Measurements from ENCODE around the gene TEX36. TPM values are rescaled to one million over a fixed set of nuclear protein-coding genes. Genes with fewer than 3 reads are reported as not detected.

Gene TEX36
- total RNA-seq = not detected

- Histone ChIP-seq H3K9me3 (no peaks in the 10 kb centered on the region), H3K4me3 (replicated peaks in 1 of 3) (no peak within 1 kb of the TSS), H3K4me1 (no peaks in the 10 kb centered on the region), H3K27ac (no peak within 1 kb of the TSS), H3K27me3 (no peaks in the 10 kb centered on the region), H3K36me3 (no peaks in the 10 kb centered on the region)
- TF ChIP-seq CTCF (IDR thresholded peaks at IDR 0.05) = no peak
- WGBS, 2 donors = 76 to 78% methylated on average over 3 of the region's 3 CpGs
- no peak for DNase-seq
- intact Hi-C loops (cut with DNase I) = no loop called here
Measured at GRCh38 chr10:125683063-125683462, at the start of gene TEX36. TSS of gene TEX36 (minus strand) at chr10:125683163. CDS start at chr10:125682989, 174 bp downstream.

- H3K4me3 ChIP-seq (replicated peaks in 1 of 3) = no peak overlapping the region
- H3K36me3 ChIP-seq = peaks cover 68 to 86% of the 10 kb centered on the region in 2 donors
- 64% methylated on average over 3 of the region's 3 CpGs for whole genome bisulfite sequencing, 2 donors
- no peaks in the 10 kb centered on the region for H3K9me3 ChIP-seq
- no peak for DNase-seq
- intact Hi-C loops (cut with DNase I) = no loop called here
- TF ChIP-seq POLR2A (IDR thresholded peaks at IDR 0.05) (no peak), CTCF (IDR thresholded peaks at IDR 0.05) (no peak)
- H3K27ac ChIP-seq = no peak overlapping the region
- no peaks in the 10 kb centered on the region for H3K4me1 ChIP-seq
- no peaks in the 10 kb centered on the region for H3K27me3 ChIP-seq
Measured at GRCh38 chr10:125727436-125727835, 44.5 kb upstream of the TEX36 start.

GRCh38 chr10:125726914-125727313 lies 44.0 kb upstream of the TEX36 start:
- H3K4me1 ChIP-seq = no peaks in the 10 kb centered on the region
- H3K27ac ChIP-seq = no peak overlapping the region
- H3K36me3 ChIP-seq = peaks cover 68 to 87% of the 10 kb centered on the region in 2 donors
- TF ChIP-seq POLR2A (IDR thresholded peaks at IDR 0.05) (no peak), CTCF (IDR thresholded peaks at IDR 0.05) (no peak)
- no peak overlapping the region for H3K4me3 ChIP-seq (replicated peaks in 1 of 3)
- DNase-seq = no peak
- WGBS, 2 donors = 96% methylated on average over 7 of the region's 7 CpGs
- H3K27me3 ChIP-seq = no peaks in the 10 kb centered on the region
- intact Hi-C loops (cut with DNase I) = no loop called here
- no peaks in the 10 kb centered on the region for H3K9me3 ChIP-seq

- no peak overlapping the region for H3K27ac ChIP-seq
- H3K9me3 ChIP-seq = no peaks in the 10 kb centered on the region
- H3K27me3 ChIP-seq = no peaks in the 10 kb centered on the region
- TF ChIP-seq CTCF (IDR thresholded peaks at IDR 0.05) (no peak), POLR2A (IDR thresholded peaks at IDR 0.05) (no peak)
- DNase-seq = no peak
- intact Hi-C loops (cut with DNase I) = no loop called here
- WGBS, 2 donors = 98% methylated on average over 1 of the region's 1 CpG
- peaks cover 7 to 9% of the 10 kb centered on the region in 2 donors for H3K4me1 ChIP-seq
- no peak overlapping the region for H3K4me3 ChIP-seq (replicated peaks in 1 of 3)
- H3K36me3 ChIP-seq = peaks cover 39 to 59% of the 10 kb centered on the region in 2 donors
Measured at GRCh38 chr10:125722811-125723210, 39.8 kb upstream of the TEX36 start.

GRCh38 chr10:125721035-125721434 lies 38.1 kb upstream of the TEX36 start:
- no peak overlapping the region for H3K27ac ChIP-seq
- intact Hi-C loops (cut with DNase I) = no loop called here
- H3K9me3 ChIP-seq = no peaks in the 10 kb centered on the region
- H3K4me3 ChIP-seq (replicated peaks in 1 of 3) = no peak overlapping the region
- DNase-seq = no peak
- no peaks in the 10 kb centered on the region for H3K27me3 ChIP-seq
- WGBS, 2 donors = 86 to 90% methylated on average over 6 of the region's 6 CpGs
- H3K36me3 ChIP-seq = peaks cover 22 to 41% of the 10 kb centered on the region in 2 donors
- H3K4me1 ChIP-seq = peaks cover 7 to 9% of the 10 kb centered on the region in 2 donors
- no peak for TF ChIP-seq CTCF (IDR thresholded peaks at IDR 0.05)
- no peak for TF ChIP-seq POLR2A (IDR thresholded peaks at IDR 0.05)

Data from thyroid gland (tissue), 4 donors.